GM19238 (cell line): ENCODE results near the gene SORCS2.
"Not testable (repeated sequence)": the region's sequence is repeated elsewhere in the genome, so short reads cannot be mapped to it uniquely, and the experiment has no call there.

Experiments used
- DNase-seq: peaks from one replicate; pipeline ENCODE4 v3.0.0; 2011; ENCODE audit warnings: low spot score; ENCODE audit not compliant: insufficient read length

The SORCS2 gene

GRCh38 chr4:7573576-7574091 is 381.3 kb downstream of the SORCS2 start:
- no peak for DNase-seq

DNA sequence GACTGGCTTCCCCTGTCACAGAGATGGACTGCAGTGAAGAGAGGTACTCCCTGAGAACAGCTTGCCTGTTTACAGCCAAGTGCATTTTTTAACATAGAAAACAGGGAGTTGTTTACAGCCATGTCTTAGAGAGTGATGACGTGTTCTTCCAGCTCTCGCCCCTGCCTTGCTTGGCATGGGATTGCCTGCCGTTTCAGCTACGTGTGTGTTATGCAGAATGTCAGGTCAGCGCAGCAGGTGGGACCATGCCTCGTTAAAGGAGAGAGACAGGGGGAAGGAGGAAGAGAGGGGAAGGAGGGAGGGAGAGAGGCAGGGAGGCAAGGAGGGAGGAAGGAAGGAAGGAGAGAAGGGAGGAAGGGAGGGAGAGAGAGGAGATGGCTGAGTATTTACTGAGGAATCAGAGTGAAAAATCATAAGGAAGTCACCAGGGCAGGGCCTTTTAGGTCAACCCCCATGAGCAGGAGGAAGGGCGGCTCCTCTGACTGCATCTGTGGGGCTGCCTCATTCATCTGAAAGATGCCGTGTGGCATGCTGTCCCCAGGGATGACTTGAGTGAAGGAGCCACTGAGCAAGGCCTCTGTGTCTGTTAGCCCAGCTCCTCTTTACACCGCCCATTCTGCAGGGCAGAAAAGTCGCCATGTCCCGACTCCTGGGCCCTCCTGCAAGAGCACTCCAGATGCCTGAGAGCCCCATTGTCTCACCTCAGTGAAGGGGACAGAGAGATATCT is 382.1 kb downstream of the SORCS2 start:
- DNase-seq = no peak

DNA sequence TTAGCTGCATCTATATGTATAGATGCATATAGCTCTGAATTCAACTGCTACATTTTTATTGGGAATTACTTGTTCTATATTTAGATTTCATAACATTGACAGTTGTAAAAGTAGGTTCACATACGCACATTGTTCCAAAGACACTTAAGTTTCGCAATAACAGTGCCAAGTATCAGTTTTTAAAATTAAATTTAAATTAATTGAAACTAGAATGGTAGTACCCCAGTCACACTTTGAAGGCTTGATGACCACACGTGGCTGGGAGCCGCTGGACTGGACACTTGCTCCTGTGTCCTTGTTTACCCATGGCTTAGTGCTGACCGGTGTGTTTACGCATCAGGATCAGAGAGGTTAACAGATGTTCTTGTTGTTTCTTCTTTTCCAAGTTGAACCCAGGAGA is 383.1 kb downstream of the SORCS2 start:
- DNase-seq = no peak

- not testable (repeated sequence) for DNase-seq
Observed at GRCh38 chr4:7577361-7578039, 385.2 kb downstream of the SORCS2 start.

DNA sequence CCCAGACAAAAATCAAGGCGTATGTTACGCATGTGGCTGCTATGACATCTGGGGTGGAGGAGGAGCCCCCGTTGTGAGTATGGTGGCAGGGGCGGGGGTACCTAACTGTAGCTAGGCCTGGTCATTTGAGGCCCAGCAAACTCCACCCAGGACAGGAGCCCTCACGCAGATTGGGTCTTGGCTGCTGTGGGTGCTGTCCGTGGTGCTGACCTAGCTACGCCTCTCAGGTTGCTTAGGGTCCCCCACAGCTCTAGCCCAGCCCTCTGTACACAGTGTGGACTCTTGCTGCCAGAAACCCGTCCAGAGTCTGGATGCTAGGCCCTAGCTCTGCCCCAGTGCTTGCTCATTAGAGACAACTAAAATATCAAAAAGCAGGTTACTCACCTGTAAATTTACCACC is 389.1 kb downstream of the SORCS2 start:
- DNase-seq = no peak

DNA sequence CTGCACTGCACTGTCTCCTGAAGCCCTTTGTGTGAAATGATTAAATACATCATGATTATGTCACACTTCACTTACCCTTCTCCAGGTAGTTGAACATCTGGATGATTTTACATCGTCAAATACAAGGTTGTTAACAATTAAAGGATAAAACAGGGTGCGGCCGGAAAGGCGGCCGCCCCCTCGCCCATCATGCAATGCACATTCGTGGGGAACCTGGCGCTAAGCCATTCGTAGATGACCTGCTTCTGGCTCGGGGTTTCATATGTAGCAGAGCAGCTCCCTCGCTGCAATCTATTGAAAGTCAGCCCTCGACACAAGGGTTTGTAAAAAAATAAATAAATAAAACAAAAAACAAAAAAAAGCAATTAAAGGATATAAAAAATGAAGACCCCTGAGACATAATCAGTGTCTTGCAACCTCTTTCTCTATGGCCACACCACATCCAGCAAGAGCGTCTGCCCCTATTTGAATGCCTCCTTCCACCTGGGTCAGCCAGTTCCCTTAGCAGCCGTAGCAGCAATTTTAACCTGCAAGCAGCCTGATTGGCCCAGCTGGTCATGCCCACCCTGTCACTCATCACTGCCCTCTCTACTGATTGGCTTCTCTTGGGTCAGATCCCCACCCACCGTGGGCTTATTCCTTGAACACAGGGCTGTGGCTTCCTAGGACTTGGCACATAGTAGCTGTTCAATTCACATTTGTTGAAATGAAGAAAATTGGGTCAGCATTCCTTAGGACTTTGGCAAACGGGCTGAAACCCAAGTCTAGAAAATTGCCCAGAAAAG is 390.2 kb downstream of the SORCS2 start:
- no peak for DNase-seq

DNA sequence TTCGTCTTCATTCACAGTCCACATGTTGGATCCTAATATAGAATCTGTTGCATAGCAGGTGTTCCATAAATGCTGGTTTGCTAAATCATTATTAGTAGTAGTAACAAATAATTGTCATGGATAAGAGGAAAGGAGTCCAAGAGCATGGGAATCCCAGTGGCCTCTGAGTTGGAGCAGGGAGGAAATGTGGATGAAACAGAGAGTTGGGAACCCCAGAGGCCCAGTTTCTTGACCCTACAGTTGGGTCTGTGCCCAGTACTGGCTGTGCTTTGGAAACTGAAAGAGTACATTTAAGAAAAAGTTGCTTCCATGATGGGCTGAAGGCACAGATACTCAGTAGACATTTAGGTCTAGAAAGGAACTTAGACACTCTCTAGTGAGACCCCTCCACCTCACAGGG is 391.8 kb downstream of the SORCS2 start:
- DNase-seq = no peak

- DNase-seq = no peak
Observed at GRCh38 chr4:7584606-7585159, 392.3 kb downstream of the SORCS2 start.

GRCh38 chr4:7585768-7586167 is 393.4 kb downstream of the SORCS2 start:
- DNase-seq = no peak

DNA sequence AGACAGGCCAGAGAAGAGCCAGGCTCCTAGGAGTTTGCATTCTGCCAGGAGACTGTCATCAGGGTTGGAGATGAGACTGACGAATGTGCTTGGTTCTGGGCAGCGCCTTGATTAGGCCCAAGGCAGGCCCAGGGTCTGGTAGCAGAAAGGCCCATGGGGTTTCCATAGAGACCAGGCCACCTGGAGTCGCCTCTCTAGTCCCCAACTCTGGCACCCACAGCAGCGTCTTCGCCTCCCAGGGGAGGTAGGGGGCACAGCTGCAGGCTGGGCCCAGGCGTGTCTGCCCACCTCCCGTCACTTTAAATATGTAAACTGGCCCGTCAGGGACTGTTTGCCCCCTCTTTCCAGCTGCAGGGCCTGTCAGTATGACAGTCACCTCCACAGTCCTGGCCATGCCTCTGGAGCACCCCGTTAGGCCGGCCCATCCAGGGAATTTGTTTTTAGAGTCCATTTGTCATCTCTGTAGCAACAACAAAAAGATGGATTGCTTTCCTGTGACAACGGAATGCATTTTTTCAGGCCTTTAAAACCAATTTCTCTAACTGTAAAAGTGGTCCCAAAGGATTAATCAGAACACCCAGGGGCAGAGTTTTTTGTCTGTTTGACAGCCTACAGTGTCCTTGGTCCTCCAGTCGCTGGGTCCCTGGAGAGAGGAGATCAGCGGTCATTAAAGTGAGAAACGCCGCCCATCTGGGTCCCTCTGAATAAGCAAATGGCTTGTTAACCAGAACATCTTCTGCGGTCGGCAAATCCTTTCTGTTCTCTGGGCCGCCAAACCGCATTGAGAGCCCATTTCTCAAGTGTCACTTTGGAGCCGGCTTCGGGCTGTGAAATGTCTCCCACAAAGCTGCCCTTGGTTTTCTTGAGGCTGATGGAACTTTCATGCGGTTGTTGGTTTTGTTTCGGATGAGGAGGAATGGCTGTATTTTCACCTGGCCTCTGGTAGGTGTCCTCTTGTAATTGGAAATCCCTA is 395.4 kb downstream of the SORCS2 start:
- no peak for DNase-seq

- no peak for DNase-seq
Observed at GRCh38 chr4:7590189-7590588, 397.9 kb downstream of the SORCS2 start.

- no peak for DNase-seq
Observed at GRCh38 chr4:7590899-7591298, 398.6 kb downstream of the SORCS2 start.

DNA sequence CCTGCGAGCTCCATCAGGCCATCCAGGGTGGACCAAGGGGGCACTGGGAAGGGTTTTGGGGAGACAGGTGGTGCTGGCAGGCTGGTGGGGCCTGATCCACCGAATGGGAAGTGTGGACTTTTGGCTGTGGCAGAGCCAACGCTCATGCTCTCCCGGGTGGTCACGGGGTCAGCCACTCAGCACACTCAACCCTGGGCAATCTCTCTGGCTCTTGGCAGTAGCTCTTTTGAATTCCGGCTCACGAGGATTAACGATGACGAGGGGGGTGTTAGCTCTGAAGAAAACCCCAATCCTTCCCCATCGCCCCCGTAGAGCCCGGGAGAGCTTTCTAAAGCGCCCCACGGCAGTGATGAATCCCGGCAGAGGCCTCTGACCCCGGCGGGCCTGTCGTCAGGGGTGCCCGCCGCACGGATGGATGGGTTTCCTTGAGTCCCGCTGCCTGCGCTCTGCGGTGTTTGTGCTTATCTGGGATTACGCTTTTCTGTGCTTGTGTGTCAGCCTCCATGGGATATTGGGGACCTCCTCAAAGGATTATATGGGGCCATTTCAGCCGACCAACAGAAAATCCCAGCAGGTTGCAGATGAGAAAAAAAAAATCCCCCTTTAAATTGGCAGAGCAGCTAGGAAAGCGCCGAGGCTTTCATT is 399.2 kb downstream of the SORCS2 start:
- DNase-seq = no peak

DNA sequence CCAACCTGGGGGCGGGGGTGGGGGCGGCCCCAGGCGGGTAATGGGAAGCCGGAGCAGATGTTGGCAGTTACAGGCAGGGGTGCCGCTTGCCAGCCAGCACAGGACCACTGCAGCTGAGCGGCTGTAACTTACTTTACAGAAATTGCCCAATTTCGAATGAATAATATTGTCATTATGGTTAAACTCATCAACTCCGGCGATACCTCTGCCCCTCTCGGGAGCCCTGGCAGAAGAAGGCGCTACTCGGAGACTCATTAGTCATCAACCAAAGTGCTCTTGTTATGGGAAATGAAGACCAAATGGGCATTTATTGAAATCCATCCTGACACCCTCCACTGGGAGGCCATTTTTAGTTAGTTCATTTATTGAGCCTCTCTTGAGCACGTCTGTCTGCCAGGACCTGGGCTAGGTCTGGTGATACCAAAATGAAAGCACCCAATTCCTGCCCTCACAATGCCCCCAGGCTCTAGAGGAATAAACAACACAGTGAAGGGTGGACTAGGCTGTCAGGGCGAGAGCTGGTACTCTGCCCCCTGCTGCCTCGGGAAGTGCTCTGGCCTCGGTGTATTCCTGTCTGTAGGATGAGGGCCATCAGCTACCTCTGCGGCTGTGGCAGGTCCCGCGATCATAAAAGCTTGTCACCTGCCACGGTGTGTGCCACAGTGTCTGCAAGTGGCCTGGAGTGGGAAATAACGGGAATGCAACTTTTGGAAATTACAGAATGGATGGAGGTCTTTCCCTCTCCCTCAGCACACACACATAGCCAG is 401.5 kb downstream of the SORCS2 start:
- no peak for DNase-seq

DNA sequence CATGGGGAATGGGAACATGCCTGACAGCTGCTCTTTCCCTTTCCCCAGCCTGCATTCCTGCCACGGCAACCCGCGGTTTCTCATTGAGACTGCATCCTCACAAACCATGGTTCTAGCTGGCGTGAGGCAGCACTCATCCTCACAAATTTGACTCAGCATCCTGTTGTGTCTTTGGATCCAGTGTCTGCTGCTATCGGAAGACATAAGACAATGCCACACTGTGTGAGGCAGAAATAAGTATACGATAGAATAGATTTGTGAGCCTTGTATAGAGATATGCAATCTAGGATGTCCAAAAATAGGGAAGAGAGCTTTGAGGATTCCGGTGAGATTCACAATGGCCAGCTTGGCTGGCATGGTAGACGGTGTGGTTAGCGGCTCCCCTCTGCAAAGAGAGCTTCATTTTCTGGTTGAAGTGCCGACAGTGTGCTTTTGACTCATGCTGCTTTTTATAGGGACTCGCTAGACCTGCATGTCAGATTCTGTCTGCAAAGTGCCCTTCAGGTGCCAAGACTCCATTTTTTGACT is 403.7 kb downstream of the SORCS2 start:
- no peak for DNase-seq

DNA sequence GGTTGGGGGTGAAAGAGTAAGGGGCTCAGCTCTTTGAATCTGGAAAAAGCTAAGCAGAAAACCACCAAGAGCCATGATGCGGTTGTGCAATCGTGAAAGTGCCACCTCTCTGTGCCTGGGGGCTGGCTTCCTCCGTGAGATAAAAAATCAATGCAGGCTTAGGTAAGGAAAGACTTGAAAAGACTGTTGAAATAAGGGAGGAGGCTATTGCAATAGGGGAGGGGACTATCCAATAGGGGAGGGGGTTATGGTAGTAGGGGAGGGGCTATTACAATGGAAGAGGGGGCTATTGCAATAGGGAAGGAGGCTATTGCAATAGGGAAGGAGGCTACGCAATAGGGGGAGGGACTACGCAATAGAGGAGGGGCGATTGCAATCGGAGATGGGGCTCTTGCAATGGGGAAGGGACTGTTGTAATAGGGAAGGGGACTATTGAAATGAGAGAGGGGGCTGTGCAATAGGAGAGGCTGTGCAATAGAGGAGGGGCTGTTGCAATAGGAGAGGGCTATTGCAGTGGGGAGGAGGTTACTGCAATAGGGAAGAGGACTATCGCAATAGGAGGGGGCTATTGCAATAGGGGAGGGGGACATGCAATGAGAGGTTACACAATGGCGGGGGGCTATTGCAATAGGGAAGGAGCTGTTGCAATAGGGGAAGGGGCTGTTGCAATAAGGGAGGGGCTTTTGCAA is 404.7 kb downstream of the SORCS2 start:
- no peak for DNase-seq

- no peak for DNase-seq
Observed at GRCh38 chr4:7598939-7599790, 406.8 kb downstream of the SORCS2 start.

GRCh38 chr4:7600247-7600646 is 407.9 kb downstream of the SORCS2 start:
- no peak for DNase-seq
